ENCODE measurements around the gene ANTXR1.

ANTXR1 gene

GRCh38 chr2:69073928-69074570 is 61.1 kb downstream of the ANTXR1 start:
- no peak for DNase-seq (ENCODE audit: low read depth in 1 of 2, low spot score in 1 of 2)
- no peak for TF ChIP-seq JUND (IDR thresholded peaks at IDR 0.05; ENCODE audit: low read depth)
- in situ Hi-C loops (cut with HindIII; ENCODE audit: low pct_unique_long_range_greater_than_20kb, low sequenced_read_pairs), result no loop called here

DNA sequence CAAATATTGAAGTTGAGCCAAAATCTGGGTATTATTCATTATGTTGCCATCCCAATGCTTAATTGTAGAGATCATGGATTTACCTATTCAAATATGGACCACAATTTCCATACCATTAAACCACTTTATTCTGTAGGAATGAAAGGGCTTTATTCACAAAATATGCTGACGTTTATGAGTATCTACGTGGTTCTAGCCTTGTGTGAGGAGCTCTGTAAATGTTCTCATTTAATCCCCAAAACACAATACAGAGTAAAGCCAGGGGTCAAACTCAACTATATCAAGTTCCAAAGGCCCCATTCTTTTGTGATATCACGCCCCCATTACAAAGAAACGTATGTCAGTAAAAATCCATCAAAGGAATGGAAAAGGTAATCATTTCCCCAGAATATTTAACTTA is 61.9 kb downstream of the ANTXR1 start:
- DNase-seq (ENCODE audit: low read depth in 1 of 2, low spot score in 1 of 2), result no peak
- in situ Hi-C loops (cut with HindIII; ENCODE audit: low pct_unique_long_range_greater_than_20kb, low sequenced_read_pairs), result no loop called here
- TF ChIP-seq JUND (IDR thresholded peaks at IDR 0.05; ENCODE audit: low read depth), result no peak

DNA sequence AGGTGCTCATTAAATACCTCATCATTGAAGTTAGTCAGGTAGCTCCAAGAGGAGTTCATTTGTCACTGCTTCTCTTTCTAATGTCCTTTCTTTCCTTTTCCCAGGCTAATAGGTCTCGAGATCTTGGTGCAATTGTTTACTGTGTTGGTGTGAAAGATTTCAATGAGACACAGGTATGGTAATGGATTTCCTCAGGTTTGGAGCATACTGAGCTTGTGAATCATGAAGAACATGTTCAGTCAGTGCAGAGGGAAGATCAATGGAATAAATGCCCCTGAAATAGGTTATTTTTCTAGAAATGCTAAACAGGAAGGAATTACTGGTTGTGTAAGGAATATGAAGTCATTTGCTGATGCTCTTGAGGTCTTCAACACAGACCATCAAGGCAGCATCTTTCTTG is 62.5 kb downstream of the ANTXR1 start:
- TF ChIP-seq JUND (IDR thresholded peaks at IDR 0.05; ENCODE audit: low read depth), result no peak
- DNase-seq (ENCODE audit: low read depth in 1 of 2, low spot score in 1 of 2), result no peak
- in situ Hi-C loops (cut with HindIII; ENCODE audit: low pct_unique_long_range_greater_than_20kb, low sequenced_read_pairs), result no loop called here

DNA sequence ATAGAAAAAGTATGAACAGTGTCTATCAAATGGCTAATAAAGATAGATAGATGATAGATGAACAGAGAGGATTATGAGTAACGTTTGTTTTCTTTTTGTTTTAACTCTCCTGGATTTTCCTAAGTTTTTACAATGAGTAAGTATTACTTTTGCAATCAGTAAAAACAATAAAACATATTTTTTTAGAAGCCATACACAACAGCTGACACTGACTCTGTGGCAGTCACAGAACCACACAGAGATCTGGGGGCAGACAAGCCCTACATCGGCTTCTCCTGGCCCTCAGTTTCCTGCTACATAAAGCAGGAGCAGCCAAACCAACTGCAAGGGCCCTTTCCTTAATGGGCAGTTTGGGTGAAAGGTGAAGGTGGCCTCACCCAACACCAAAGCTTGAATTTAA is 63.6 kb downstream of the ANTXR1 start:
- no peak for TF ChIP-seq JUND (IDR thresholded peaks at IDR 0.05; ENCODE audit: low read depth)
- in situ Hi-C loops (cut with HindIII; ENCODE audit: low pct_unique_long_range_greater_than_20kb, low sequenced_read_pairs), result no loop called here
- no peak for DNase-seq (ENCODE audit: low read depth in 1 of 2, low spot score in 1 of 2)

DNA sequence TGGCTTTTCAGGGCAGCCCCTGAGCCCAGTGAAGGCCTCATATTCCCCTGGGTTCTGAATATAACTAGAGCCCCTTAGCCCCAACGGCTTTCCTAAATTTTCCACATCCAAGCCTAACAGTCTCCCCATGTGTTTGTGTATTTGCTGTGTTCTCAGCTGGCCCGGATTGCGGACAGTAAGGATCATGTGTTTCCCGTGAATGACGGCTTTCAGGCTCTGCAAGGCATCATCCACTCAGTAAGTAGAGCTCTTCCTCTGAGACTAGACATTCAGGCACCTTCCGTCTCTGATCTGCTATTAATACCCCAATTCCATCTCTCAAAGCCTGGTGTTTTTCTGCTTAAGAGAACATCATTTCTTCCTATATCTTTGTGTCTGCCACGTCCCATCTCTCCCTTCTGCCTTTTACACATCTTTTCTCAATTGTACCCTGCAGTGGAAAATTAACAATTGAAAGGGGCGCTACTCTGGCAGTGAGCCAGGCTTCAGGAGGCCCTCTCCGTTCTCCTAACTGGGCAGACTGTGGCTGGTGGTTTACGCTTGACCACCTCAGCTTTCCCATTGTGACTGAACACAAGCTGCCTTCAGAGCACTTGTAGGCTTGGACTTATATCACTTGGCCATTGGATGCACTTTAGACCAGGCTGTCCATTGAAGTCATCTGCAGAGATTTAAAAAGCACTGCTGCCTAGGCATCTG is 64.4 kb downstream of the ANTXR1 start:
- in situ Hi-C loops (cut with HindIII; ENCODE audit: low pct_unique_long_range_greater_than_20kb, low sequenced_read_pairs), result no loop called here
- no peak for DNase-seq (ENCODE audit: low read depth in 1 of 2, low spot score in 1 of 2)
- no peak for TF ChIP-seq JUND (IDR thresholded peaks at IDR 0.05; ENCODE audit: low read depth)

DNA sequence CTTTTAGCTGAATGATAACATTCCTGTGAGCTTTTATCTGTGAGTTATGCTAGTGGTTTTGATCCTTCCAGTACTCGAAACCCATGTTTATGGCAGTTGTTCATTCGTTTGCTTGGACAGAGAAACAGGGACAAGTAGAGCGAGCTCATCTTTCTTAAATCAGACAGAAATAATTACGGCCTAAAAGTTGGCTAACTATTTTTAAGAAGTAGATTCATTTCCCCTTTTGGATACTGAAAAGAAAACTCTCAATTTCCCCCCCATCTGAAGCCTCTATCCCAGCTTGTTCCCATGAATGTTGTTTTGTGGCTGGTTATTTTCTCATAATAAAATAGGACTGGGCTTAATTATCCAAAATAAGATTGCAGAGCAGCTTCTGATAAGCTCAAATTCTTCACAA is 67.1 kb downstream of the ANTXR1 start:
- in situ Hi-C loops (cut with HindIII; ENCODE audit: low pct_unique_long_range_greater_than_20kb, low sequenced_read_pairs), result no loop called here
- TF ChIP-seq JUND (IDR thresholded peaks at IDR 0.05; ENCODE audit: low read depth), result no peak
- no peak for DNase-seq (ENCODE audit: low read depth in 1 of 2, low spot score in 1 of 2)

- no peak for TF ChIP-seq JUND (IDR thresholded peaks at IDR 0.05; ENCODE audit: low read depth)
- no peak for DNase-seq (ENCODE audit: low read depth in 1 of 2, low spot score in 1 of 2)
- in situ Hi-C loops (cut with HindIII; ENCODE audit: low pct_unique_long_range_greater_than_20kb, low sequenced_read_pairs), result no loop called here
These were observed 68.1 kb downstream of the ANTXR1 start for GRCh38 chr2:69081001-69081580.

DNA sequence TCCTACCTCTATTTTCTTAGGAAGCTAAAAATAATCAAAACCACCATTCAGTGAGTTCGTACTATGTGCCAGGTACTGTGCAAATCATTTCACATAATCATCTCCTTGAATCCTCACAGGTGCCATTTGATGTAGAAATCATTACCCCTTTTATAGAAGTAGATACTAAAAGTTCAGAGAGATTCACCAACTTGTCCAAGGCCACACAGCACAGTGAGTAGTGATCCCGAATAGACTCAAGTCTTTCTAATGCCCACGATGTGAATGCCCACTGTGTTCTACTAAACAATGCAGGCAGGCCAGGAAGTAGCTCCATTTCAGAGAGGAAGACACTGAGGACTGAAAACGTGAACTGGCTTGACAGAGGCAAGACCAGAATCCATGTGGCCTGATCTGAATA is 68.8 kb downstream of the ANTXR1 start:
- in situ Hi-C loops (cut with HindIII; ENCODE audit: low pct_unique_long_range_greater_than_20kb, low sequenced_read_pairs), result no loop called here
- TF ChIP-seq JUND (IDR thresholded peaks at IDR 0.05; ENCODE audit: low read depth), result no peak
- no peak for DNase-seq (ENCODE audit: low read depth in 1 of 2, low spot score in 1 of 2)

GRCh38 chr2:69082430-69082997 is 69.5 kb downstream of the ANTXR1 start:
- no peak for TF ChIP-seq JUND (IDR thresholded peaks at IDR 0.05; ENCODE audit: low read depth)
- peak in 1 of 2 experiments; percentile 30 for DNase-seq (ENCODE audit: low read depth in 1 of 2, low spot score in 1 of 2)
- in situ Hi-C loops (cut with HindIII; ENCODE audit: low pct_unique_long_range_greater_than_20kb, low sequenced_read_pairs), result no loop called here

DNA sequence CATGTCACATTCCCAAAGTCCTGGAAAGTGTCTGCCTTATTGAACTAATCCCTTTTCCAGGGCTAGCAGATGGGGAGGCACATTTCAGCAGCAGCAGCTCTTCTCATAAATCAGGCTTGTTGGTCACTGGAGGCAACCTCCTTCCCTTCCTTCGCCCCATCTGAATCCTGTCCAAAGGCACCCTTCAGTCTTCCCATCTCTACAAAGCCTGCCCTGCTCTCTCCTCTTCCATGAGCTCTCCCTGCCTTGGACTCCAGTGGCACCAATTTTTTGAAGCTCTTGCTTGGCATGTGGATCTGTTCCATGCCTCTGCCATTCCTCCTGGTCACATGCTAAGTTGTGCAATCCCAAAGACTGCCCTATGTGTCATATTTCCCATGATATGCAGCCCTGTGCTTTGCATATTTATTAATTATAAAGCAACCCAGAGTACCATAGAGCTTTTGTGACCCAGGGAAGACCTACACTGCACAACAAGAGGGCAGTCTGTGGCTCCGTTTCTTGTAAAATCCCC is 70.3 kb downstream of the ANTXR1 start:
- DNase-seq (ENCODE audit: low read depth in 1 of 2, low spot score in 1 of 2), result no peak
- TF ChIP-seq JUND (IDR thresholded peaks at IDR 0.05; ENCODE audit: low read depth), result no peak
- in situ Hi-C loops (cut with HindIII; ENCODE audit: low pct_unique_long_range_greater_than_20kb, low sequenced_read_pairs), result no loop called here

- no peak for TF ChIP-seq JUND (IDR thresholded peaks at IDR 0.05; ENCODE audit: low read depth)
- no peak for DNase-seq (ENCODE audit: low read depth in 1 of 2, low spot score in 1 of 2)
- in situ Hi-C loops (cut with HindIII; ENCODE audit: low pct_unique_long_range_greater_than_20kb, low sequenced_read_pairs), result no loop called here
These were observed 71.5 kb downstream of the ANTXR1 start for GRCh38 chr2:69084492-69084891.

- in situ Hi-C loops (cut with HindIII; ENCODE audit: low pct_unique_long_range_greater_than_20kb, low sequenced_read_pairs), result no loop called here
- TF ChIP-seq JUND (IDR thresholded peaks at IDR 0.05; ENCODE audit: low read depth), result no peak
- peak in 1 of 2 experiments; percentile 4 for DNase-seq (ENCODE audit: low read depth in 1 of 2, low spot score in 1 of 2)
These were observed 73.5 kb downstream of the ANTXR1 start for GRCh38 chr2:69086466-69086865.
